Prostate gland (tissue), 2 donors: ENCODE results near the gene SLC38A10. TPM values are rescaled to one million over a fixed set of nuclear protein-coding genes. Genes with fewer than 3 reads are reported as not detected.

Experiments used
- DNase-seq: peaks from one replicate; pipeline ENCODE4 v3.0.0-alpha.2; 2019; ENCODE audit warnings: low spot score
- H3K27ac ChIP-seq, 2 donors: fragments of 200-600 bp; sonication (generic); 2 replicates each; pipeline ENCODE4 v1.5.1; 2017 to 2019
- H3K27me3 ChIP-seq: fragments of 200-600 bp; sonication (generic); replicated peaks from 2 replicates; pipeline ENCODE4 v1.5.1; 2019; ENCODE audit not compliant: insufficient read depth
- H3K36me3 ChIP-seq, 2 donors: fragments of 200-600 bp; sonication (generic); 1 replicate in 1 of 2; 2 replicates in 1 of 2; pipeline versions ENCODE4 v1.5.1 to v1.8.1; 2017 to 2019
- H3K4me1 ChIP-seq: fragments of 200-600 bp; sonication (generic); replicated peaks from 2 replicates; pipeline ENCODE4 v1.5.1; 2019
- H3K4me3 ChIP-seq, 2 donors: fragments of 200-600 bp; sonication (generic); 2 replicates each; pipeline ENCODE4 v1.5.1; 2017 to 2019
- H3K9me3 ChIP-seq: fragments of 200-600 bp; sonication (generic); 2 replicates; pipeline ENCODE4 v1.5.1; 2017
- POLR2A ChIP-seq: fragments of 450-650 bp; IDR thresholded peaks from one replicate; pipeline ENCODE4 v1.6.1; 2016; ENCODE audit warnings: antibody characterized with exemption, mild to moderate bottlenecking
- POLR2AphosphoS5 ChIP-seq: sonication (generic); formaldehyde crosslinking; IDR thresholded peaks from one replicate; pipeline ENCODE4 v1.6.1; 2017; ENCODE audit warnings: antibody characterized with exemption
- WGBS: methylation state at CpG from one replicate; pipeline ENCODE4 v1.1.5; 2018; 5-methylcytosine and 5-hydroxymethylcytosine counted together
- intact Hi-C: fragments of 100-400 bp; cut with DNase I; formaldehyde crosslinking; loops from one replicate; pipeline ENCODE4 v1.14.2; 2022
- total RNA-seq, 2 donors: library from RNA; depleted of rRNA; stranded (reverse); fragments of >200 nt; gene quantifications; one replicate each; pipeline ENCODE4 v1.1.0, GENCODE V29; 2016
- TF ChIP-seq, protein P1 (sequence below), 4 experiments: fragments of 200-600 bp in 2 of 4; fragments of 450-650 bp in 2 of 4; sonication (generic) in 2 of 4; IDR thresholded peaks; 1 replicate in 3 of 4; 2 replicates in 1 of 4; pipeline ENCODE4 v1.5.1; 2016 to 2019; ENCODE audit warnings: antibody characterized with exemption in 4 of 4, mild to moderate bottlenecking in 2 of 4, moderate library complexity in 2 of 4

Gene SLC38A10
- total RNA-seq, 2 donors from 2014 or later = 104 to 167 TPM

- no peak for DNase-seq
- Histone ChIP-seq H3K27ac (no peak overlapping the region), H3K4me1 (peaks cover 2% of the 10 kb centered on the region), H3K27me3 (no peaks in the 10 kb centered on the region), H3K4me3 (no peak overlapping the region), H3K9me3 (no peaks in the 10 kb centered on the region), H3K36me3 (no peaks in the 10 kb centered on the region)
- WGBS = 96% methylated on average over 5 of the region's 5 CpGs
- TF ChIP-seq, protein P1, sequence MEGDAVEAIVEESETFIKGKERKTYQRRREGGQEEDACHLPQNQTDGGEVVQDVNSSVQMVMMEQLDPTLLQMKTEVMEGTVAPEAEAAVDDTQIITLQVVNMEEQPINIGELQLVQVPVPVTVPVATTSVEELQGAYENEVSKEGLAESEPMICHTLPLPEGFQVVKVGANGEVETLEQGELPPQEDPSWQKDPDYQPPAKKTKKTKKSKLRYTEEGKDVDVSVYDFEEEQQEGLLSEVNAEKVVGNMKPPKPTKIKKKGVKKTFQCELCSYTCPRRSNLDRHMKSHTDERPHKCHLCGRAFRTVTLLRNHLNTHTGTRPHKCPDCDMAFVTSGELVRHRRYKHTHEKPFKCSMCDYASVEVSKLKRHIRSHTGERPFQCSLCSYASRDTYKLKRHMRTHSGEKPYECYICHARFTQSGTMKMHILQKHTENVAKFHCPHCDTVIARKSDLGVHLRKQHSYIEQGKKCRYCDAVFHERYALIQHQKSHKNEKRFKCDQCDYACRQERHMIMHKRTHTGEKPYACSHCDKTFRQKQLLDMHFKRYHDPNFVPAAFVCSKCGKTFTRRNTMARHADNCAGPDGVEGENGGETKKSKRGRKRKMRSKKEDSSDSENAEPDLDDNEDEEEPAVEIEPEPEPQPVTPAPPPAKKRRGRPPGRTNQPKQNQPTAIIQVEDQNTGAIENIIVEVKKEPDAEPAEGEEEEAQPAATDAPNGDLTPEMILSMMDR (IDR thresholded peaks at IDR 0.05) = no peak
- TF ChIP-seq POLR2A (no peak), POLR2AphosphoS5 (no peak)
- intact Hi-C loops = loop anchor here (5.0 kb wide), 2 partner anchors 38 to 192 kb away; no protein-coding TSS in a partner anchor
These were observed 4.9 kb downstream of the SLC38A10 start for GRCh38 chr17:81290230-81290629.

DNA sequence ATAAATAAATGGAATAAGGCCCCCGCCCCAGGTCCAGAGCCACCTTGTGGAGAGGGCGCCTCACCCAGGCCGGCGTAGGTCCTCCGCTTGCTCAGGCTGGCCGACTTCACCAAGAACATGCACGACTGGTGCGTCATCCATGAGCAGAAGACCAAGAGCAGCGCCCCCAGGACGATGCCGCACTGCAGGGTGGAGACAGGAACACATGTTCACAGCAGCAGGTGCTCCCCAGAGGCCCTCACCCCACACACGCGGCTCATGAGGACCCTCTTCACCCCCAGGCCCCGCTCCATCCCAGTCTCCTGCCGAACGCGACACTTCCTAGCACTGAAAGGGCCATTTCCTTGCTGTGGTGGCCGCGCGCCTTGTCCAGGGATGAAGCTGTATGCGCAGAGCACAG, 5.5 kb downstream of the SLC38A10 start:
- no peaks in the 10 kb centered on the region for H3K36me3 ChIP-seq
- no peak for DNase-seq
- H3K27me3 ChIP-seq = no peaks in the 10 kb centered on the region
- peaks cover 2% of the 10 kb centered on the region for H3K4me1 ChIP-seq
- H3K27ac ChIP-seq = no peak overlapping the region
- intact Hi-C loops = loop anchor here (5.0 kb wide), 2 partner anchors 37 to 193 kb away; no protein-coding TSS in a partner anchor
- 96% methylated on average over 21 of the region's 21 CpGs for WGBS
- H3K9me3 ChIP-seq = no peaks in the 10 kb centered on the region
- TF ChIP-seq, protein P1 (IDR thresholded peaks at IDR 0.05) = no peak
- no peak for TF ChIP-seq POLR2A
- no peak for TF ChIP-seq POLR2AphosphoS5
- H3K4me3 ChIP-seq = no peak overlapping the region

- Histone ChIP-seq H3K27ac (no peak overlapping the region), H3K9me3 (no peaks in the 10 kb centered on the region), H3K4me3 (no peak overlapping the region), H3K4me1 (peaks cover 2% of the 10 kb centered on the region), H3K27me3 (no peaks in the 10 kb centered on the region), H3K36me3 (no peaks in the 10 kb centered on the region)
- TF ChIP-seq, protein P1 (IDR thresholded peaks at IDR 0.05) = no peak
- TF ChIP-seq POLR2A = no peak
- TF ChIP-seq POLR2AphosphoS5 = no peak
- DNase-seq = no peak
- 82% methylated on average over 8 of the region's 8 CpGs for WGBS
- intact Hi-C loops = no loop called here
These were observed 6.4 kb downstream of the SLC38A10 start for GRCh38 chr17:81288715-81289114.

- DNase-seq = no peak
These were observed 7.2 kb downstream of the SLC38A10 start for GRCh38 chr17:81287741-81288430.

More at GRCh38 chr17:81287741-81288430, 7.2 kb downstream of the SLC38A10 start:
- H3K36me3 ChIP-seq = no peaks in the 10 kb centered on the region
- intact Hi-C loops = no loop called here
- no peak overlapping the region for H3K4me3 ChIP-seq
- H3K27me3 ChIP-seq = no peaks in the 10 kb centered on the region
- H3K27ac ChIP-seq = no peak overlapping the region
- WGBS = 88% methylated on average over 16 of the region's 16 CpGs
- no peaks in the 10 kb centered on the region for H3K9me3 ChIP-seq
- H3K4me1 ChIP-seq = no peaks in the 10 kb centered on the region
- TF ChIP-seq POLR2AphosphoS5 (no peak), POLR2A (no peak)
- TF ChIP-seq, protein P1 (IDR thresholded peaks at IDR 0.05) = no peak
